GM18511 (cell line): ENCODE measurements around the gene ELK1.
"Not testable (repeated sequence)": the region's sequence is repeated elsewhere in the genome, so short reads cannot be mapped to it uniquely, and the experiment has no call there.

Source experiments
- ATAC-seq: cut with Tn5 transposase; IDR thresholded peaks from one replicate; pipeline ENCODE4 v1.9.1; 2021; ENCODE audit warnings: mild to moderate bottlenecking, moderate library complexity; ENCODE audit not compliant: unreplicated experiment

ELK1 gene, protein sequence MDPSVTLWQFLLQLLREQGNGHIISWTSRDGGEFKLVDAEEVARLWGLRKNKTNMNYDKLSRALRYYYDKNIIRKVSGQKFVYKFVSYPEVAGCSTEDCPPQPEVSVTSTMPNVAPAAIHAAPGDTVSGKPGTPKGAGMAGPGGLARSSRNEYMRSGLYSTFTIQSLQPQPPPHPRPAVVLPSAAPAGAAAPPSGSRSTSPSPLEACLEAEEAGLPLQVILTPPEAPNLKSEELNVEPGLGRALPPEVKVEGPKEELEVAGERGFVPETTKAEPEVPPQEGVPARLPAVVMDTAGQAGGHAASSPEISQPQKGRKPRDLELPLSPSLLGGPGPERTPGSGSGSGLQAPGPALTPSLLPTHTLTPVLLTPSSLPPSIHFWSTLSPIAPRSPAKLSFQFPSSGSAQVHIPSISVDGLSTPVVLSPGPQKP

DNA sequence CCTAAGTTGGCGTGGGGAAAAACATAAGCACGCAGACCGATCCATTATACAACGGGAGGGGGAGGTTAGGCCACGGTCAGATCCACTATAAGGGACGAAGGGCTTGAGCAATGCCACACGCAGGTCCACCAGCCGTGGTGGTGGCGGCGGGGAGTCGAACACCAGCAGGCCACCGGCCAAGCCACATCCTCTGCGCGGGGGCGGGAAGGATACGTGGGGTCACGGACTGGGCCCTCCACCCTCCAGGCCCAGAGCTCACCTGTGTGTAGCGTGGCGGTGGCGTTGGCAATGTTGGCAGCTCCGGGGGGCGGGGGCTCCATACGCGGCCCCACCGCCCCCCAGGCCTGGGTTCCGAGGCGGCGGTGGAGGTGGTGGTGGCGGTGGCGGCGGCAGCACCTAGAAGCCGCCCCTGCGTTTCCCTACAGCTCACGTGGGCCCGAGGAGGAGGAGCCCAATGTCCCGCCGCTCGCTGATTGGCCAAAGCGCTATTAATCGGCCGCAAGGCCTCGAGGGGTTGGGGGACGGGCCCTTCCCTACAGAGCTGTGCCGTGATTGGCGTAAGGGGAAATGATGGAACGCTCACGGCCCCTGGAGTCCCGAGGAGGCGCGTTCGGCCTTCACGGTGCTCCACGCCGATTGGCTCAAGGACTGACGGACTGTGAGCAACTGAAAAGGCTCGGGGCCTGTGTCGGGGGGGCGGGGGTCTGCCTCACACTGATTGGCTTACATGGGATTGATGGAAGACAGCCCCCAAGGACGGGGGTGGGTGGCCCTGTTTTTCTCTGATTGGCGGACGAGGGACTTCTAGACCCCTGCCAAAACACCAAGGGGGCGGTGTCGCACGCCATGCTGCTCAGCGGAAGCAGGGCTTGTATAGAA is at the start of gene ELK1:
Gene ELK1 (minus strand): TSS at position 400 of the 879 bp plus-strand sequence. CDS start 9,122 bp downstream, outside the sequence.
- peak; percentile 92 for ATAC-seq

DNA sequence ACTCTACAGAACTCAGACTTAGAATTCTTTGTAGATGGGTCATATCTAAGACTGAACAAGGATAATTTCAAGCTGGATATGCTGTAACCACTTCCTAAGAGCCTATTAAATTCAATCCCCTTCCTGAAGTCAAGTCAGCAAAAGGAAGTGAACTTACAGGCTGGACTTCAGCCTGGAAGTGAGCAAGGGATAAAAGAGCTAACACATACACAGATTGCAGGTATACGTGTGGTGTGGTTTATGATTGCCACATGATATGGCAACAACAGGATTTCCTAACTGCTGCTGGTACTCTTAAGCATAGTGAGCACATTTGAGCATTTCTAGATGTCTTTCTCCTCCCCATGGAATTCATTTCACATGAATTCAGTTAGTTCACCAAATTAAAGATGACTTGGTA is 46.8 kb upstream of the ELK1 start:
- no peak for ATAC-seq

DNA sequence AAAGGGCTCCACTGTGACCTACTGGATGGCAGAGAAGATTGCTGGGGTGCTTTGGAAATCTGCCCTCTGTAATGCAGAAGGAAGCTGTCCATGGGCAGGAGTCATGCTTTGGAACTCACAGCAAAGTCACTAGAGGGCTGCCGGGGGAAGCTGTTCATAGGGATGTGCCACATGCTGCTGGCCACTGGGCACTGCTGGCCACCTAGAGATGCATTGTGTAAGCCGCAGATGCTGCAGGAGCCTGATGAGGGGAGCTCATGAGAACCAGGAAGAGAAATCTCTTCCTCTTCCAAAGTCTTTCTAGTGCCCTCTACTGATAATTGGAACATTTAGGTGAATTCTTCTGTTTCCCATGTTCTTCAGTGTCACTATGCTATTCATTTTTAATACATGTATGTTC is 39.8 kb upstream of the ELK1 start:
- no peak for ATAC-seq

DNA sequence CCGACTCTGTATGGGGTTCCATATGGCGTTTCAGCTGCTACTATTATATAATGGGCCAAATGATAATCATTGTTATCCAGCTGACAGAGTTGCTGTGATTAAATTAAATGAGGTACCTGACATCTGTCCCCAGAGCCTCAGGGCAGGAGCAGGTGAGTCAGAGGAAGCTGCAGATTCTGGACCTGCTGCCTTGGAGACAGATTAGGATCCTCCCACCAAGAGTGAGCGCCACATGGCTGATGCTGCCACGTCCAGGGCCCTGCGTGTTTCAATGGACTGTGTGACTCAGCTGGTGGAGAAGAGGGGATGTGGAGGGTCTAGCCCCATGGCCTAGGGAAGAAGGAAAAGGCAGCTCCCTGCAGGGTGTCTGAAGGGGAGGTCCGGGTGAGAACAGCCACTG is 36.9 kb upstream of the ELK1 start:
- ATAC-seq: no peak

DNA sequence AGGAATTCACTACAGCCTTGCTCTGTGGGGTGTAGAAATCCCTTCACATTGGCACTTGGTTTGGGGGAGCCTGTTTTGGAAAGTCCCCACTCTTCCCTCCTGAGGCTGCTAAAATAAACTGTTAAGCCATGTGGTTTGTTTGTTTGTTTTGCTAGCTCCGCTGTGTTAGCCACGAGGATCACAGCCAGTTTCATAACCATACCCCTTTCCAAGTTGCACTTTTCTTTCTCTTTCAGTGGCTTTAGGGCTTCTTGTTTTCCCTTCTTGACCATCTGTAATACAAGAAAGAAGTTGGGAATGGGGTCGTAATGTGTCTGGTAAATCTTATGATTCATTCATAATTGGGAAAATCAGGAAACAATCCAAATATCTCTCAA is 33.5 kb upstream of the ELK1 start:
- ATAC-seq: no peak

DNA sequence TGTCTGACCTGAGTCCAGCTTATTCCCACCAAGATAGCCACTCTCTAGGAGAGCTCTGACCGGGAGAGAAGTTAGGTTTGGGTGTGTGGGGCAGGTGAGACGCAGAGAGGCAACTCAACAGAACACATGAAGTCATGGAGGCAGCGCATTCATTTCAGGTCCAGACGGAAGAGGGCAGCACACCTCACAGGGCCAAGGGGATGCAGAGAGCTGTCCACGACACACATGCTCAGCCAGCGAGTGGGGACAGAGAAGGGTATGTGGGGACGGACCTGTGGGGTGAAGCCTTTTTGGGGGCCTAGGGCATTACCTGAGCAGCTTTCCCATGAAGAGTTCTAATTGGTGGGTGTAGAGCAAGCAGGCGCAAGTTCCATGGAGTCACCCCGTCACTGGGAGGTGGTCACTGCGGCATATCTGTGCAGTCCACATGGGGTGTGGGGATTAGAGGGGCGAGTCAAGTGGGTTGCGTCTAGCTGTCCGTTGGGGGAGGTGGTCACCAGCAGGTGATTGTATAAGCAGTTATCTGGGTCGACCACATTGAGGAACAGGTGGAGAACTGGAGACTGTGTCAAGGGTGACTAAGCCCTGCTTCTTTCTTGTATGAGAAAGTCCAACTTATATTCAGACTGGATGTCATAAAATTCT is 32.9 kb upstream of the ELK1 start:
- ATAC-seq: no peak

DNA sequence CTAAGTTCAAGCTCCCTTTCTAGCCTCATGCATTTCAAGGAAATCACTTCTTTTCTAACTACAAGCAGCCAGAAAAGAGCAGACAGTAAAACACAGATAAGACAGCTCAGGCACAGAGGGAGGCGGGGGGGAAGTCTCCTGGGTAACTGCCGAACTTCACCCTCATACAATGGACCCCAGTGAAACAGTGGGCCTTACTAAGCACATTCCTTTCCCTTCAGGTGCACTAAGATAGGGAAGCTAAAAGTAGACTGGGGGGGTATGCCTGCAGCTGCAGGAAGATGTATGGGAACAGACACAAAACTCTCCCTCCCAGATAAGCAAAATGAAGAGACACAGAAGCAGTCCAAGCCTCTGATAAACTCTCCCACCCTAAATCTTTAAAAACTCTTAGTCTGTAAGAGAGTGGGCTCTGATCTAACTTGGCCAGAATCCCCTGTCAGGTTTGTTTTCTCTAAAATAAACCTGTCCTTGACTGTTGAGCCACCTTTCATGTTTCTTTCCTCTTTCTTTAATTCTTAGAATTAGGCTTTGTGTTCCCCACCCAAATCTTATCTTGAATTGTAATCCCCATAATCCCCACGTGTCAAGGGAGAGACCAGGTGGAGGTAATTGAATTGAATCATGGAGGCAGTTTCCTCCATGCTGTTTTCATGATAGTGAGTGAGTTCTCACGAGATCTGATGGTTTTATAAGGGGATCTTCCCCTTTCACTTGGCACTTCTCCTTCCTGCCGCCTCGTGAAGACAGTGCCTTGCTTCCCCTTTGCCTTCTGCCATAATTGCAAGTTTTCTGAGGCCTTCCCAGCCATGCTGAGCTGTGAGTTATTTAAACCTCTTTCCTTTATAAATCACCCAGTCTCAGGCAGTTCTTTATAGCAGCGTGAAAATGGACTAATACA is 25.8 kb upstream of the ELK1 start:
- ATAC-seq: not testable (repeated sequence)

DNA sequence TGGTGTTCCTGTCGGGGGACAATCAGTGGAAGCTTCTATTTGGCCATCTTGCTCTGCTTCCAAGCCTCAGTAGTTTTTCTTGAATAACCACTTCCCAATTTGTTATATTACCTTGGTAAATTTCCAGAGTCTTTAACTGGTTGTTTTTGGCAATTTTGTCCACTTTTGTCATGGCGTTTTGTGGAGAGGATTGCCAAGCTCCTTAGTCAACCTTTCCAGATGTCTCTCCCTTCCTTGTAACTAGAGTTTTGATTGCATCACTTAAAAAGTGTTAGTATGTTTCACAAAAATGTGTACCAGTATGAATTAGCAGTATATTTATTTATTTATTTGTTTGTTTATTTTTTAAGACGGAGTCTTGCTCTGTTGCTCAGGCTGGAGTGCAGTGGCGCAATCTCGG is 24.4 kb upstream of the ELK1 start:
- ATAC-seq: no peak

DNA sequence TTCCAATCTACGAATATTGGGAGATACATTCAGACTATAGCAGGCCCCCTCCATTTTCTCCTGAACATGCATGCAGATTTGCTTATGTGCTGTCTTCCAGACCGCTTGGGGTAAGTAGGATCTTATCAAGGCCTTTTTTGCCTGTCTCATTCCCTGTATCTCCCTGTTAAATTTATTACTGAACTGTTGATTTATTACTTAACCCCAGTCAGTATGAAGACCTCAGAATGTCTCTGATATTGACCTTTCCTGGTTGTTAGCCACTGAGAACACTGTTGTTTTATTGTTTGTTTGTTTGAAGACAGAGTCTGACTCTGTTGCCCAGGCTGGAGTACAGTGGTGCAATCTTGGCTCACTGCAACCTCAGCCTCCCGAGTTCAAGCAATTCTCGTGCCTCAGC is 15.4 kb upstream of the ELK1 start:
- ATAC-seq: not testable (repeated sequence)

DNA sequence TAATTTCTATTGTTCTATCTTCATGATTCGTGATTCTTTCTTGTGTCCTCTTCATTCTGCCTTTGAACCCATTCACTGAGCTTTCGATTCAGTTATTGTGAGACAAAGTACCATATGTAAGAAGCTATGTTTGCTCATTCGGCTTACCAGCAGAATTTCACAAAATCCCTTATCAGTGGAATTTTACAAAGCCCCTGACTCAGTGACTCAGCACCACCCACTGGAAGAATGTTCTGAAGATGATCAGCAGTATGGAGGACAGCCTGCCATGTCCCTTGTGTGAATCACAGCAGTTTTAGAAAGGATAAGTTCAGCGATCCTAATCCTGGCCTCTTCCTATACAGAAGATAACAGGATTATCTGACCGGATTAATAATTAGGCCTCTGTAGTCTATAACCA is 14.4 kb upstream of the ELK1 start:
- no peak for ATAC-seq

DNA sequence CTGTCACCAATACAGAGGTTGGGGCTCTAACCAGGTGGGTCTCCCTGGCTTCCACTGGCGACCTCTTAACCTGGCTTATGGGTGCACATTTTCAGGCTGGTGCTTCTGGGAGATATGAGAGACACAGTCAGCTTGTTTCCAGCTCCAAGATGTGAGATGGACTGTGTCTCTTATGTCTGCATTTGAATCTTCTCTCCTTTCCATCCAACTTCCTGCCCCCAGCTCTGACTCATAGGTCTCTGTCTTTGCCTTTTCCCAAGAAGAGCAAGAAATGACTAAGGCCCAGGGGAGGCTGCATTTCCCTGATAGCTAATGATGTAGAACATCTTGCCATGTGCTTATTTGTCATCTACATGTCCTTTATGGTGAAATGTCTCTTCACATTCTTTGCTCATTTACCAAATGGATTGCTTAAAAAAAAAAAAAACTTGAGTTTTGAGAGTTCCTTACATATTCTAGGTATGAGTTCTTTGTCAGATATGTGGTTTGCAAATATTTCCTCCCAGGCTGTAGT is 11.8 kb upstream of the ELK1 start:
- no peak for ATAC-seq

DNA sequence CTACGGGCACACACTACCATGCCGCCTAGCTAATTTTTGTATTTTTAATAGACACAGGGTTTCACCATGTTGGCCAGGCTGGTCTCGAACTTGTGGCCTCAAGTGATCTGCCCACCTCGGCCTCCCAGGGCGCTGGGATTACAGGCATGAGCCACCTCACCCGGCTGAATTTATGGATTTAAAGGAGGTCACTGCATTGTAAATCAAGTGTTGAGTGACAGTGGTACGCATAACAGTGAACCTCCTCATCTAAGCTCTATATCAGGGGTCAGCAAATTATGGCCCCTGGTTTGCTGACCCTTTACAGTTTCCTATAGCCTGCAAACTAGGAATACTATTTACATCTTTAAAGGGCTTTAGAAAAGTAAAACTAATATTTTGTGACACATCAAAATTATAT is 11.2 kb upstream of the ELK1 start:
- ATAC-seq: no peak

DNA sequence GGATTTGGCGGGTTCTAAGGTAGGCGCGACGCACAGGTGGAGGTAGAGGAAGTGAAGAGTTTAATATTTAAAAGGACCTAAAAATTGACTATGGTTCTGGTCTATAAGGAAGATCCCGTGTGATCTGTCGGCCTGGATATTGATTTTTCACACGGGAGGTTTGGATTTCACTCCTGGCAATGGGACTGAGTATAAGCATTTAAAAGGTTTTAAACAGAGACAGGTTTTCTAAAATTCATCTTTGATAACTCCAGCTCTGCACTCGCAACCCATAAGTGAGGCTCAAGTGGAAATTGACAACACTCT is 9.0 kb upstream of the ELK1 start:
- no peak for ATAC-seq

DNA sequence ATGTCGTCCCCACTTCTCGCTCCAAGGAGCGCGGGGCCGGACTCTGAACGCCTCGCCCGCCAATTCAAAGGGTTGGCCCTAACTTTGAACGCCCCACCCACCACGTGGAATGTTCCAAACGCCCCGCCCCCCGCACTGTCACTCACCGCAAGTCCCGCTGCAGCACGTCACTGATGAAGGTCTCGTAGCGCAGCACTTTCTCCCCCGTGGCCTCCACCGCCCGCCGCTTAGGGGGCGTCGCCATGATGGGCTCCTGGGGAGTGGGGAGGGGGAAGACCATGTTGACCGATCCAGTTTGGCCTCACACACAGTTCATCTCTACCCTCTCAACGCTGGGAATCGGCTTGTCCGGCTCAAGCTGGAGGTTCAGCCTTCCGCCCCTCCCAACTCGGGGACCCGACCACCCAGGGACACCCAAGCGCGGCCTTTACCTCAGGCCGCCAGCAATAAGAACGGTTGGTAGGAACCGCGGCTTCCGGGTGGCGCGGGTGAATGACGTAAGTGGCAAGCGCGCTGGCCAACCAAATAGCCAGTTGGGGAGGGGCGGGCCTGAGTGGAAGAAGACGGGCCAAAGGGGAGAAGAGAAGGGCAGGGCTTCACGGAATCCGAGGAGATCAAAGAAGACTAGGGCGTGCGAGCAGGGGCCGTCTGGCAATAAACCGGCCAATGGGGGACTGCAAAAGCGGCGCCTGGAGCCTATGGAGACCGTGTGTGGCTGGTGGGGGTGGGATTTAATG is 8.5 kb upstream of the ELK1 start, which contains the start of gene UXT:
Gene UXT (minus strand): TSS at position 497 of the 737 bp plus-strand sequence. CDS start 253 bp downstream, at position 244.
- peak; percentile 87 for ATAC-seq

DNA sequence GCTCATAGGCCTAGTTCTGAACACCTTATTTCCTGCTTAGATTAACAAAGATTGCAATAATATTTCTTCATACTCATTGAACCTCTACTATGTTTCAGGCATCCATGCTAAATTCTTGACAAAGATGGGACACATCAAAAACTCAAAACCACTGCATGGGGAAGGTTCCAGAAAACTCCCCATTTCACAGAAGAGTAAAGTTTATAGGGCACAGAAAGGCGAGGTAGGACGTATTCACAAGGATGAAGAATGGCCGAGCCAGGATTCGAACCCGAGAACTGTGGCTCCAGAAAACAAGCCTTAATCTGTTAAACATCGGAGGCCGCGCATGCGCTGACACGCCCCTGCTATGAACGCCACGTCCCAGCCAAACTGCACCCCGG is 7.9 kb upstream of the ELK1 start:
- no peak for ATAC-seq

DNA sequence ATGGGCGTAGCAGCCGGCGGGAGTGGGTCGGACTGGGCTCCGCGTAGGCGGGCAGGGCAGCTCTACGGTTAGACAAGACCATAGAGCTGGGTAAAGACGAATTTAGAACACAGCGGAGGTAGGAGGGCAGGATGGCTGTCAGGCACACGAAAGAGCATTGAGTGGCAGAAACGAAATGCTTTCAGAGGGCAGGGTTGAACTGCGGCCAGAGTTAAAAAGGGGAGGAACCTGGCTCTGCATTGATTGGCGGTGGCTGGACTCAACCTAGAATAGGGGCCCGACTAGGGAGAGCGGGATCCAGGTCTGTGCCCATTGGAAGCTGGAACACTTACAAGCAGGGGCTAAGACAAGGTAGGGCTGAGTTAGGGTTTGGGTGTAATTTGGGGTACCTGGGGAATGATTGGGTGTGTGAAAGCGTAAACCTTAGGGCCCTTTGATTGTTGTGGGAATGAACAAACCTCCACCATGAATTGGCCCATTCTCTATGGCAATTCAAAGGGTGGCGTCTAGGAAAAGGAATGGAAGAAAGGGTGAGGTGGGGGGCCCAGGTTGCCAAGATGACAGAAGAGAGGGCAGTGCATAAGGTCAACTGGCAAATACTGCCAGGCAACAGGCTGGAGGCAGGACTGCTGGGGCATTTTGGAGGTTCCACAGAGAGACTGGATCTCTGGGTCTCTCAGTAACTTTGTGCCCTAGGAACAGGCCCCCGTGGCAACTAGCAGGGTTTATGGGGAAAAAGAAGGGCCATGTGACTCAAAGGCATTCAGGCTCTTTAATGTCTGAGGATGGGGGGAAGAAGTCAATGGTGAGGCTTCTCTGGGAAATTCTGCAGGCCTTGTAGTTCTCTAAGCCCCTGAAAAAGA is 911 bp upstream of the ELK1 start:
- no peak for ATAC-seq

DNA sequence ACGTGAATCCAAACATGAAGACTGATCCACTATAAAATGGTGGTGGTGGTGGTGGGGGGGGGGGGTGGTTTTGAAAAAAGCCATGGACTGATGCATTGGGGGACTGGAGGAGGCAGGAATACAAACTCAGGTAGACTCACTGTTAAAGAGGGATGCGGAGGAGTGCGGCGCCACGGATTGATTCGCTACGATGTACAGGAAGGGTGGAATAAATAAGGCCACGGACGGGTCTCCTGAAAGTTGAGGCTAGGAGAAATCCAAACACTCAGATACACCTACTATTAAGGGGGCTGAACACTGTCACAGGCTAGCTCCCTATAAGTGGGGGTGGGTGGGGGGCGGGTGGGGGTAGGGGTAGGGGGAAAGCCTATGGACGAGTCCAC is 591 bp downstream of the ELK1 start:
- ATAC-seq: no peak

DNA sequence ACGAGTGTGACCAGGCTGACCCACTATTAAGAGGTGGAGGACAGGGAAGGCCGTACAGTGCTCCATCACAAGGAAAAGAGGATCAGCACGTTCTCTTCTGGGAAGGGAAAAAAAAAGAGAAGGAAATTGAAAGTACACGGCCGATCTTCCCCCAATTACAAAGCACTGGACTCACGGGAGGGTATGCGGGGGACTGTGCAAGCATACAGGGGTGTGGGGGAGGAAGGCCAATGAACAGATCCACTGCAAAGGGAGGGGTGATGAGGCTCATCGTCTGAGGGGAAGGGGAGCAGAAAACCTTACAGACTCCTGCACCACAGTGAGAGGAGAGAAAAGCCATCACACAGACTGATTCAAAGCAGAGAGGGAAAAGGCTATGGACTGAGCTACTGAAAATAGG is 1.1 kb downstream of the ELK1 start:
- ATAC-seq: no peak

DNA sequence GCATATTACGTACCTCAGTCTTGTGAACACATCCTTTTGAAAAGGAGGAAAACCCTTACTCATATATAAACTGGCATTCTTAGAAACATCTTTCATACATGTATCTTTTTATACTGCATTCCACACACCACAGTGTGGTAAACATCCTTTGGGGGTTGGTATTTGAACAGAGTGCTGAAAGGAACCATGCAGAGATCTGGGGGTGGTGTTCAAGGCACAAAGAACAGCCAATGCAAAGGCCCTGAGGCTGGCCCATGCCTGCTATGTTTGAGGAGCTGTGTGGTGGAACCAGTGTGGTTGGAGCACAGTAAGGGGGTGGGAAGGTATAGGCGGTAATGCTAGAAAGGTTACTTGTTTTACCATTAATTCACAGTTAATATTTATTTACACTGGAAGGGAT is 2.0 kb downstream of the ELK1 start:
- ATAC-seq: no peak
